Activated CD4-positive, alpha-beta memory T cell treated with anti-CD3 and anti-CD28 coated beads, Interleukin-2, amount 10 ng/mL, durations not matched to agents 7 days and 5 days (primary cell): ENCODE data around the gene ZFP36L1. TPM values are rescaled to one million over a fixed set of nuclear protein-coding genes. Genes with fewer than 3 reads are reported as not detected.
"Not testable (repeated sequence)": the region's sequence is repeated elsewhere in the genome, so short reads cannot be mapped to it uniquely, and the experiment has no call there.

Experiments
- CTCF ChIA-PET: fragments of 350-600 bp; sonication (Branson Sonifier 250); formaldehyde crosslinking; loops from one replicate; lab custom pipeline; 2021; ENCODE audit warnings: antibody characterized with exemption, inconsistent platforms; lab: Charles Lee
- POLR2A ChIA-PET: fragments of 350-600 bp; sonication (Branson Sonifier 250); formaldehyde crosslinking; loops from one replicate; lab custom pipeline; 2021; ENCODE audit warnings: antibody characterized with exemption; lab: Charles Lee
- DNase-seq: peaks from one replicate; pipeline ENCODE4 v3.0.0-alpha.2; 2020
- H3K27ac Mint-ChIP-seq: one replicate; pipeline ENCODE4 v1.8.0; 2021; ENCODE audit warnings: mild to moderate bottlenecking, mixed read lengths
- H3K27me3 Mint-ChIP-seq: one replicate; pipeline ENCODE4 v1.8.0; 2021; ENCODE audit warnings: mixed read lengths
- H3K36me3 Mint-ChIP-seq: one replicate; pipeline ENCODE4 v1.8.0; 2021; ENCODE audit warnings: low read depth, mixed read lengths
- H3K4me1 Mint-ChIP-seq: one replicate; pipeline ENCODE4 v1.8.0; 2021; ENCODE audit warnings: mixed read lengths
- H3K4me3 Mint-ChIP-seq: one replicate; pipeline ENCODE4 v1.8.0; 2021; ENCODE audit warnings: mild to moderate bottlenecking, mixed read lengths
- H3K9me3 Mint-ChIP-seq: one replicate; pipeline ENCODE4 v1.8.0; 2021; ENCODE audit warnings: mixed read lengths
- total RNA-seq, 2 experiments: library from RNA; stranded (reverse); gene quantifications; one replicate each; pipeline ENCODE4 v1.2.3, GENCODE V29; 2021

Gene ZFP36L1
- total RNA-seq, 2 experiments from 2014 or later = 96.1 to 103 TPM

- no peak overlapping the region for H3K4me3 Mint-ChIP-seq
- no peaks in the 10 kb centered on the region for H3K36me3 Mint-ChIP-seq
- H3K9me3 Mint-ChIP-seq = no peaks in the 10 kb centered on the region
- H3K4me1 Mint-ChIP-seq = peaks cover 29% of the 10 kb centered on the region
- H3K27me3 Mint-ChIP-seq = no peaks in the 10 kb centered on the region
- H3K27ac Mint-ChIP-seq = no peak overlapping the region
- ChIA-PET CTCF (no interaction called here), POLR2A (interaction anchor here (1.5 kb wide), 1 partner anchor 13 kb away, joined by 4 read pairs; no protein-coding TSS in a partner anchor)
- no peak for DNase-seq
These were observed 26.3 kb downstream of the ZFP36L1 start for GRCh38 chr14:68766299-68767247.

- H3K36me3 Mint-ChIP-seq, H3K9me3 Mint-ChIP-seq, H3K27me3 Mint-ChIP-seq, H3K4me3 Mint-ChIP-seq, CTCF ChIA-PET, DNase-seq, H3K27ac Mint-ChIP-seq: not testable (repeated sequence)
- peaks cover 15% of the 10 kb centered on the region for H3K4me1 Mint-ChIP-seq
- POLR2A ChIA-PET = interaction anchor here (1.4 to 1.6 kb wide), 2 partner anchors 16 kb away, joined by 5 read pairs; no protein-coding TSS in a partner anchor
These were observed 29.0 kb downstream of the ZFP36L1 start for GRCh38 chr14:68763843-68764242.

GRCh38 chr14:68762953-68763764 is 29.7 kb downstream of the ZFP36L1 start:
- H3K36me3 Mint-ChIP-seq = no peaks in the 10 kb centered on the region
- H3K4me3 Mint-ChIP-seq = no peak overlapping the region
- DNase-seq = no peak
- peaks cover 17% of the 10 kb centered on the region for H3K4me1 Mint-ChIP-seq
- ChIA-PET CTCF (no interaction called here), POLR2A (interaction anchor here (0.9 to 1.4 kb wide), 2 partner anchors 17 to 34 kb away, joined by 3 to 5 read pairs; no protein-coding TSS in a partner anchor)
- no peaks in the 10 kb centered on the region for H3K9me3 Mint-ChIP-seq
- no peak overlapping the region for H3K27ac Mint-ChIP-seq
- peaks cover 2% of the 10 kb centered on the region for H3K27me3 Mint-ChIP-seq

- Mint-ChIP-seq H3K27me3 (peaks cover 2% of the 10 kb centered on the region), H3K4me3 (no peak overlapping the region), H3K27ac (no peak overlapping the region), H3K36me3 (no peaks in the 10 kb centered on the region), H3K9me3 (no peaks in the 10 kb centered on the region), H3K4me1 (peaks cover 22% of the 10 kb centered on the region)
- DNase-seq = no peak
- ChIA-PET POLR2A (no interaction called here), CTCF (no interaction called here)
These were observed 31.5 kb downstream of the ZFP36L1 start for GRCh38 chr14:68761391-68761790.

GRCh38 chr14:68760761-68761160 is 32.1 kb downstream of the ZFP36L1 start:
- no peak overlapping the region for H3K27ac Mint-ChIP-seq
- H3K27me3 Mint-ChIP-seq = peaks cover 2% of the 10 kb centered on the region
- CTCF ChIA-PET = no interaction called here
- POLR2A ChIA-PET = no interaction called here
- no peak overlapping the region for H3K4me3 Mint-ChIP-seq
- no peaks in the 10 kb centered on the region for H3K9me3 Mint-ChIP-seq
- no peak for DNase-seq
- H3K4me1 Mint-ChIP-seq = peaks cover 22% of the 10 kb centered on the region
- no peaks in the 10 kb centered on the region for H3K36me3 Mint-ChIP-seq

GRCh38 chr14:68759937-68760336 is 32.9 kb downstream of the ZFP36L1 start:
- CTCF ChIA-PET = no interaction called here
- no peak for DNase-seq

GRCh38 chr14:68759017-68759560 is 33.8 kb downstream of the ZFP36L1 start:
- CTCF ChIA-PET = no interaction called here
- no peaks in the 10 kb centered on the region for H3K9me3 Mint-ChIP-seq
- H3K4me1 Mint-ChIP-seq = peaks cover 12% of the 10 kb centered on the region
- peaks cover 2% of the 10 kb centered on the region for H3K27me3 Mint-ChIP-seq
- no peak overlapping the region for H3K4me3 Mint-ChIP-seq
- no peak overlapping the region for H3K27ac Mint-ChIP-seq
- POLR2A ChIA-PET = no interaction called here
- no peak for DNase-seq
- no peaks in the 10 kb centered on the region for H3K36me3 Mint-ChIP-seq

More at GRCh38 chr14:68759937-68760336, 32.9 kb downstream of the ZFP36L1 start:
- no peak overlapping the region for H3K27ac Mint-ChIP-seq
- peaks cover 17% of the 10 kb centered on the region for H3K4me1 Mint-ChIP-seq
- POLR2A ChIA-PET = no interaction called here
- H3K27me3 Mint-ChIP-seq = peaks cover 2% of the 10 kb centered on the region
- no peak overlapping the region for H3K4me3 Mint-ChIP-seq
- H3K36me3 Mint-ChIP-seq = no peaks in the 10 kb centered on the region
- H3K9me3 Mint-ChIP-seq = no peaks in the 10 kb centered on the region

- Mint-ChIP-seq H3K27me3 (peaks cover 2% of the 10 kb centered on the region), H3K36me3 (no peaks in the 10 kb centered on the region), H3K9me3 (no peaks in the 10 kb centered on the region), H3K4me1 (peaks cover 12% of the 10 kb centered on the region), H3K4me3 (no peak overlapping the region), H3K27ac (no peak overlapping the region)
- DNase-seq = no peak
- ChIA-PET CTCF (interaction anchor here (0.6 kb wide), 1 partner anchor 33 kb away, joined by 3 read pairs; no protein-coding TSS in a partner anchor), POLR2A (interaction anchor here (1.7 kb wide), 1 partner anchor 22 kb away, joined by 4 read pairs; no protein-coding TSS in a partner anchor)
These were observed 34.6 kb downstream of the ZFP36L1 start for GRCh38 chr14:68758301-68758700.

- no peak overlapping the region for H3K4me3 Mint-ChIP-seq
- no peak overlapping the region for H3K27ac Mint-ChIP-seq
- H3K4me1 Mint-ChIP-seq = peaks cover 12% of the 10 kb centered on the region
- H3K27me3 Mint-ChIP-seq = peaks cover 2% of the 10 kb centered on the region
- POLR2A ChIA-PET = interaction anchor here (1.7 kb wide), 1 partner anchor 23 kb away, joined by 4 read pairs; no protein-coding TSS in a partner anchor
- CTCF ChIA-PET = interaction anchor here (0.6 kb wide), 1 partner anchor 34 kb away, joined by 3 read pairs; no protein-coding TSS in a partner anchor
- DNase-seq = no peak
- no peaks in the 10 kb centered on the region for H3K36me3 Mint-ChIP-seq
- no peaks in the 10 kb centered on the region for H3K9me3 Mint-ChIP-seq
These were observed 35.2 kb downstream of the ZFP36L1 start for GRCh38 chr14:68757618-68758081.

GRCh38 chr14:68756734-68757133 is 36.1 kb downstream of the ZFP36L1 start:
- Mint-ChIP-seq H3K9me3 (no peaks in the 10 kb centered on the region), H3K27me3 (peaks cover 2% of the 10 kb centered on the region), H3K4me3 (no peak overlapping the region), H3K4me1 (peaks cover 12% of the 10 kb centered on the region), H3K27ac (no peak overlapping the region), H3K36me3 (no peaks in the 10 kb centered on the region)
- CTCF ChIA-PET = interaction anchor here (0.6 to 1.2 kb wide), 2 partner anchors 32 to 111 kb away, joined by 3 read pairs; no protein-coding TSS in a partner anchor
- POLR2A ChIA-PET = interaction anchor here (1.7 kb wide), 1 partner anchor 24 kb away, joined by 4 read pairs; no protein-coding TSS in a partner anchor
- no peak for DNase-seq

- peaks cover 1% of the 10 kb centered on the region for H3K27me3 Mint-ChIP-seq
- POLR2A ChIA-PET = no interaction called here
- CTCF ChIA-PET = interaction anchor here (1.2 kb wide), 1 partner anchor 33 kb away, joined by 3 read pairs; no protein-coding TSS in a partner anchor
These were observed 36.8 kb downstream of the ZFP36L1 start for GRCh38 chr14:68756000-68756481.

GRCh38 chr14:68755016-68755353 is 37.9 kb downstream of the ZFP36L1 start:
- H3K4me3 Mint-ChIP-seq = no peak overlapping the region
- H3K27me3 Mint-ChIP-seq = no peaks in the 10 kb centered on the region
- ChIA-PET POLR2A (no interaction called here), CTCF (no interaction called here)
- peaks cover 12% of the 10 kb centered on the region for H3K4me1 Mint-ChIP-seq
- DNase-seq = no peak
- H3K27ac Mint-ChIP-seq = no peak overlapping the region
- no peaks in the 10 kb centered on the region for H3K9me3 Mint-ChIP-seq
- H3K36me3 Mint-ChIP-seq = no peaks in the 10 kb centered on the region

More at GRCh38 chr14:68756000-68756481, 36.8 kb downstream of the ZFP36L1 start:
- Mint-ChIP-seq H3K9me3 (no peaks in the 10 kb centered on the region), H3K4me1 (peaks cover 12% of the 10 kb centered on the region), H3K4me3 (no peak overlapping the region), H3K36me3 (no peaks in the 10 kb centered on the region), H3K27ac (no peak overlapping the region)
- no peak for DNase-seq
